HTR-8/SVneo (cell line): ENCODE measurements around the gene ABCB6.

ENCODE experiments used
- DNase-seq: peaks from one replicate; pipeline ENCODE4 v3.0.0; 2011; ENCODE audit warnings: low spot score, mixed read lengths; ENCODE audit not compliant: insufficient read length
- FAIRE-seq: peaks from 2 replicates; lab custom pipeline; 2011; peaks lifted over from hg19 to GRCh38; lab: Jason Lieb, UNC

ABCB6 gene

DNA sequence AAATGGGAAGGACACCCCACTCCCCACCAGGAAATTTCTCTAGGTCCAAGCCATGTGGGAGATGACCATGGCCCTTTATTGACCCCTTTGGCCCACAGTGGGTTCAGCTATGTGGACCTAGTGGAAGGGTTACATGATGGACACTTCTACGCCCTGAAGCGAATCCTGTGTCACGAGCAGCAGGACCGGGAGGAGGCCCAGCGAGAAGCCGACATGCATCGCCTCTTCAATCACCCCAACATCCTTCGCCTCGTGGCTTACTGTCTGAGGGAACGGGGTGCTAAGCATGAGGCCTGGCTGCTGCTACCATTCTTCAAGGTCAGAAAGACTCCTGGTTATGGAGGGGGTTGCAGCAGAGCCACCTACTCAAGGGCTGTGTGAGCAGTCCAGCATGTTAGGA is 27.8 kb upstream of the ABCB6 start:
- DNase-seq (no peak), FAIRE-seq (no peak)

DNA sequence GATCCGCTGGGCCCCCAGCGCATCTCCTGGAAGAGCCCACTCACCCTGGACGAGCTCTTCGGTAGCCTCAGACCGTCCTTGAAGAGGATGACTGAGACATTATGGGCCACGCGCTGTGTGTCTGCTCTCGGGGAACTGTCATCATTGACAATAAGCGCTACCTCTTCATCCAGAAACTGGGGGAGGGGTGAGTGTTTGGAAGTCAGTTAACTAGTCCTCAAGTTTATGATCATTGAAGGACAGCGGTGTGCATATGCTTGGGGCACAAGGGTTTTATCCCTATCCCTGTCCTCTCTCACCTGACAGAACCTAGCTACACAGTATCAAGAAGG is 27.1 kb upstream of the ABCB6 start:
- FAIRE-seq (no peak), DNase-seq (no peak)

DNA sequence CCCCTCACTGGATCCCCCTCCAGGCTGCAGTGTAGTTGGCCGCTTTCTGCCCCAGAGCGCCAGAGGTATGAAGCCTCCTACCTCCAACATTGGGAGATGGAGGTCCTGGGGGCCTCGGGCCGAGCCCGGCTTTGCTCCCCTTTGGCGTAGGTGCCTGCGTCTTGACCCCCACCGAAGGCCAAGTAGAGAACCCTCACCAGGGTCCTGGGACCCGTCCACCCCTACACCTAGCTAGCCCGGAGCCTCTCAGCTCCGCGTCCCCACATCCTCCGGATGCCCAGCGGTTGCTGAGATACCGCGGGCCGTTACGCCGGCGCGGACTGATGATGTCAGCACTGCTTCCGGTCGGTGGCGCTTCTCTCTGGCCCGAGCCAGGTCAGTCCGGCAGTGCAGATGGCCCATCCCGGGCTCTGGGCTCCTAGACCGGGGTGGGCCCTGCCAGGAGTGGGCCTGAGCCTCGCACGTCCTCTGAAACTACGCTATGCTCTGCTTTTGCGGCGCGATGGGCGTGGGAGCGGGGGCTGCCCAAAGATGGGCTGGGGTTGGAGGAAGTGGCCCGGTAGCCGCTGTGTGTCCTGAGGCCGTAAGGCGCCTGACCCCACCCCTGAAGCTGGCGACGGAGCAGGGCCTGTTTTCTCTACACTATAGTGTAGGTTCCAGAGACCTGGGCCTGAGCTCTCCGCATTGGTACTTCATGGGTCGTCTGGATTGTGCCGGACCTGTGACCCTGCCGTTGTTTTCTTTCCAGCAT is 26.6 kb upstream of the ABCB6 start, which contains the start of the genes GLB1L and STK16:
Gene GLB1L (minus strand): TSS at position 297 of the 751 bp plus-strand sequence. CDS start 1,871 bp downstream, outside the sequence.
Gene STK16 (plus strand): TSS at position 332 of the 751 bp plus-strand sequence. CDS start 521 bp downstream, outside the sequence.
- DNase-seq (peak; percentile 97), FAIRE-seq (peak; percentile 89)

DNA sequence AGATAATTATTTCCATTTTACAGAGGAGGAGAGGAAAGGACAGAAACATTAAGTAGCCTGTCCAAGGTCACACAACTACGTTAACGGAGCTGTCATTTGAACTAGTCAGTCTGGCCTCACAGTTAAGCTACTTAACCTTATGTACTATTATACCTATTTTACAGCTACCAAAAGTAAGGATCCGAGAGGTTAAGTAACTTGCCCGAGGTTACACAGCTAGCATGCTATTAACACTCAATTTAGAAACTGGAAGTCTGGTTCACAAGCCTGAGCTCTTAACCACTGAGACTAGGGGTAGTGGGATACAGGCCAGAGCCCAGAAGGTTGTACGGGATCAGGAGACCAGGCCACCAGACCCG is 26.0 kb upstream of the ABCB6 start:
- DNase-seq (no peak), FAIRE-seq (no peak)

DNA sequence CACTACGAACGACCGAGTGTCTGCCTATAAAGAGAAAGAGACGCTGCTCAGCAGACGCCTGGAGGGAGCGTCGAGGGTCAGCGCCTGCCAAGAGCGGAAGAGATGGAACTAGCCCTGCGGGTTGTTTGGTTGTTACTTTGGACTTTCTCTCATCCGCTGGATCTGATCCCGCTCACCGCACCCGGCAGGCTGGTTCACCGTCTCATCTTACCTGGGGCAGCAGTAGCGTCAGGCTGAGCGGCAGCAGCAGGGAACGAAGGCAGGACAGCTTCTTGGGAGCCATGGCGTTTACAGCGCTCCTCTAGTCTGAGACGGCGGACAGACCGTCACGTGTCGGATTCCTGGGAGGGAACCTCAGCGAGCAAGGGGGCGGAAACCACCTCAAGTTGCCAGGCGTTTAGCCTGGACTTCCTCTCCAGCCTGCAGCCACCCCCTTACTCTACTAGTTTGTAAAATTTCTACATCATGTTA is 24.6 kb upstream of the ABCB6 start:
- no peak for FAIRE-seq
- no peak for DNase-seq

- DNase-seq (no peak), FAIRE-seq (no peak)
Observed at GRCh38 chr2:219234331-219234730, 15.6 kb upstream of the ABCB6 start.

GRCh38 chr2:219230059-219230540 is 11.3 kb upstream of the ABCB6 start:
- DNase-seq (no peak), FAIRE-seq (no peak)

DNA sequence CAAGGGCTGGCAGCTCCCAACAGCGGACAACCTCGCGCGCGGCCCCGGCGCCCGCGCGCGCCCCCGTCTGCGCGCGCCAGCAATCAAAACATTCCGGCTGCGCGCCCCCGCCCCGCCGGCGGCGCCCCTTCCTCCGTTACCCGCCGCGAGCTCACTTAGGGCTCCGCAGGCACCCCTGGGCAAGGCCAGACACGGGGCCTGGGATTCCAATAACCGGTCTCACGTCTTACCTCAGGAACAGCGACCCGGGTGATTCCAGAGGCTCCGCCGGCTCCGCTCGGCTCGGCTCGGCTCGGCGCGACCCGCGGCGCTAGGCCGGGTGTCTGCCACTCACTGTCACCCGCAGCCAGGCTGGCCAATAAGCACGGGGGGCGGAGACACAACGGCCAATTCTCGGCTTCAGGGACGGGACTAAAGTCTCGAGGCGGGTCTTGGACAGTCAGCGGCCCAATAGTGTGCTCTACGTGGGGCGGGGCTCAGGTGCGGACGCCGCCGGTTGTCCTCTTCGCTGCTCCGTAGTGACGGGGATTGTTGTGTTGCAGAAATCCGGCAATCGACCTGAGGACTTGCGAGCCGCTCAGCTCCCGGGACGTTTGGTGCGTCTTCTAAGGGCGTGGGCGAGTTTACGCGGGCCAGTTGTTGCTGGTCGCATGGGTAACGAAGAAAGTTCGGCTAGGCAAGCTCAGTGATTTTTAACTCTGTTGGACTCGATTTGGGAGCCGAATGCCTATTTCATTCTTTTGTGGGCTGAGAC is 10.7 kb upstream of the ABCB6 start, which contains the start of the genes ANKZF1 and ATG9A:
Gene ANKZF1 (plus strand): TSS at position 502 of the 754 bp plus-strand sequence. CDS start 452 bp downstream, outside the sequence.
Gene ATG9A (minus strand): TSS at position 332 of the 754 bp plus-strand sequence. CDS start 1,612 bp downstream, outside the sequence.
- DNase-seq (peak; percentile 98), FAIRE-seq (peak; percentile 95)

GRCh38 chr2:219228911-219229304 is 10.2 kb upstream of the ABCB6 start:
- no peak for FAIRE-seq

GRCh38 chr2:219228041-219228910 is 9.5 kb upstream of the ABCB6 start:
- DNase-seq (no peak), FAIRE-seq (no peak)

More at GRCh38 chr2:219228911-219229304, 10.2 kb upstream of the ABCB6 start:
- DNase-seq: no peak

DNA sequence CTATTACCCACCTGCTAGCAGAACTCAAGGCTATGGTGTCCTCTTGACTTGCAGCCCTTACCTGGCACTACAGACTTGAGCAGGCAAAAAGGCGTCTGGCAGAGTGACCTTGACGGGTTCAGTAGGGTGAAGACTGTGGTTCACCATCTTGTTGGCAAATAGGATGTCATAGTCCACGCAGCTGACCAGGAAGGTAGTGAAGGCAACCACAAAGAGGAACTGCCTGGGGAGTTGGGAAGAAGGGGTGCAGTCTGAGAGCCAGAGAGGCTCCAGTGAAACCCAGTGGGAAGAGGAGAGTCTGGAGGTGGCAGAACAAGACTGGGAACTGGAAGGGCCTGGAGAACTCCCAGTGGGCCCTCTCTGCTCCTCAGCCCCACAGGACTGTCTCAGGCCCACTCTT is 6.6 kb upstream of the ABCB6 start:
- FAIRE-seq: no peak
- DNase-seq: no peak

DNA sequence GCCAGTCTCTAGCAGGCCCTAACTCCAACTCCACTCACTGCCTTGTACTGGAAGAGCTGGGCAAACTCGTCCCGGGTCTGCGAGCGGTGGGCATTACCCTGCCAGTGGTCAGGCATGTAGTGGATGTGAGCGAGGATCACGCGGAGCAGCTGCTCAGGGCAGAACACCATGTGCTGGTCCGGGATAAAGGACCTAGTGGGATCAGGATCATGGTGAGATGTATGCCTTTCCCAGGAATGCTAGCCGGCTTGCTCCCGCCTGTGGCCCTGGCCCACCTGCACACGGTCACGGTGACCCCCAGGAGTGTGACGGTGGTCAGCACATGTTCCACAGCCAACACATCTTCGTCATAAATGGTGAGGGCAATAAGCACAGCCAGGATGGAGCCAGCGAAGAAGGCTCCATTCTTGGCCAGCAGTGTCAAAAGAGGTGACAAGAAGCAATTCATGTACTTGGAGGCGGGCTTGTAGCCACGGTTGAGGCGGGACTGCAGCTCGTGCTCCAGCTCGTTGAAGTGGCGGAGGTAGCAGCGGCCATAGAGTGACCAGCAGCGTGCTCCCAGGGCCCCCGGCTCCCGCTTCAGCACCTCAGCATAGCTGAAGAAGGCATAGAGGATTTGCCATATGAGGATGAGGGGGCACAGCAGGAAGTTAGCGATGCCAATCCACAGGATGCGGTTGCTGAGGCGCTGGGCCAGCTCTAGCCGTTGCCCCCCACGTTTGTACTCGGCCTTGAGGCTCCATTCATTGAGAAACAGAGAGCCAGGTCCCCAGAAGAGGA is 5.3 kb upstream of the ABCB6 start:
- no peak for DNase-seq
- no peak for FAIRE-seq

DNA sequence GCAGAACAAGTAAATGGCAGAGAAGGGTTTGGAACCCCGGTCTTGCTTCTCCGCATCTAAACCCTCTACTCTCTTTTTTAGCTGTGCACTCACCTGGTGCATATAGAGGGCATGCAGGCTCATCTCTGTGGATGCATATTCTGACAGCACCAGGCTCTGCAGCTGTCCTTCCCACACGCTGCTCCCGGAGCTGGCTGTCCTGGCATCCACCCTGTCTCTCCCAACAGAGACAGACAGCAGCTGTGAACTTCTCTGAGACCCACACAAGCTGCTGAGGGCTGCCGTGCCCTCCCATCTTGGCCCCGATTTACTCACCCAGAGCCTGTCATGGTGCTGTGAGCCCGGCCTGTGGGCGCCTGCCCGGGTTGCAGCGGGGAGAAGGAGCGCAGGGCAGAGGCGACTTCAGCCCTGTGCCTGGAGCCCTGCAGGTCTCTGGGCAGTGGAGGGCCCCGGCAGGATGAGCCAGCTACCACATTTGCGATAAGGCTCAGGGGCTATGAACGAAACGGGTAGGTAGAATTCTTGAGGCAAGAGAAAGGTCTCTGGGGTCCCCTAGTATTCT is 3.3 kb upstream of the ABCB6 start:
- no peak for DNase-seq
- no peak for FAIRE-seq

GRCh38 chr2:219220652-219221402 is 2.1 kb upstream of the ABCB6 start:
- no peak for FAIRE-seq
- no peak for DNase-seq

DNA sequence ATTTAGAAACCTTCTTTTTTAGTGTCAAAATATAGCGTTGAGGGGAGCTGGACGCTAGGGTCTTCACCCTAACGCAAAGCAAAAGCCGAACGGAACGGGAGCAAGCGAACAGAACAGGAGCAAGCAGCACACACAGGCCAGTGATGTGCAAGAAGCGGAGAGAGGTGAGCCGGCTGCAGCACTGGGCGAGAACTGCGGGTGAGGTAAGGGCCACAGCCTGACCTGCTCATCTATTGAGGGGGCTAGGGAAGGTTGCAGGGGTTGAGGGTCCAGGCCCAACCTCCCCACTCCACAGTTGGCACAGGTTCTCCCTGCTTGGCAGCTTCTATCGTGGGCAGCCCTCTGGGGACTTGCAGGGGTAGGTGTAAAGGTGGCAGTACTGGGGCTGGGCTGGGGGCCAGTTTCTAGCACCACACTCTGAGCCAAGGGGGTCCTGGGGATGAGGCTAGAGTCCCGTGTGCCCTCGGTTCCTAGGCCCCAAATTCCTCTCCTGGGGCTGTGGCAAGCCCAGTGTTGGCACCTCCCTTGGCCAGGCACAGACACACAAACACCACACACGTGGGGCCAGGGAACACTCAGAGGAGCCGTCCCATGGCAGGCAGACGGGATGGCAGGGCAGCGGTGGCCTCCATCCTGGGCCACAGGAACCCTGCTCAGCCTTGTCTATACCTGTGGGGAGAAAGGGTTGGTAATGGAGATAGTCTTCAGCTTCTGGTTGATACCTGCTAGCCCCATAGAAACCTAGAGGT is 1.2 kb upstream of the ABCB6 start:
- FAIRE-seq: no peak
- no peak for DNase-seq

- DNase-seq (peak; percentile 42), FAIRE-seq (no peak)
Observed at GRCh38 chr2:219218217-219218731, 484 bp downstream of the ABCB6 start.

DNA sequence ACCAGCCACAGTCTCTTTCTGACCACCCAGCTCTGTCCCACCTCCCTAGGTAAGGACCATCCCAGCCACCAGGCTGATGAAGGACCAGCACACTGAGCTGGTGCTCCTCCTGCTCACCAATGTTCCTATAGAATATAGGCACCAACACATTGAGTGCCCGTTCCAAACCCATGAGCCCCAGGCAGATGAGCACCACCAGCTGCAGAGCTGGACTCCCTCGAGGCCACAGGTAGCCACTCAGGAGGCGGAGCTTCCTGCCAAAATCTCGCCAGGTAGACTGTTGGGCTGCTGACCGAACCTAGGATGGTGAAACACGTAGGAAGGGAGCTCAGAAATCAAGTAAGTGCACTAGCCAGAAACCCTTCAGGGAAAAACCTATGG is 2.2 kb downstream of the ABCB6 start:
- FAIRE-seq: no peak
- no peak for DNase-seq
